HepG2 (cell line): ENCODE data around the gene ANG. TPM values are rescaled to one million over a fixed set of nuclear protein-coding genes. Genes with fewer than 3 reads are reported as not detected.

Experiments used
- CEBPG ChIP-seq: IDR thresholded peaks from 2 replicates; pipeline ENCODE4 v1.6.1; 2016
- GATAD1 ChIP-seq: IDR thresholded peaks from 2 replicates; pipeline ENCODE4 v1.6.1; 2016; ENCODE audit warnings: missing genetic modification reagents, missing compliant biosample characterization
- HNF1A ChIP-seq, 2 experiments: sonication (generic) in 1 of 2; formaldehyde crosslinking in 1 of 2; IDR thresholded peaks; 2 replicates each; pipeline versions ENCODE4 v1.4.0 to v1.6.1; 2016 to 2020; ENCODE audit warnings: borderline replicate concordance in 1 of 2, low read depth in 1 of 2, mild to moderate bottlenecking in 1 of 2, missing genetic modification reagents in 1 of 2
- HOXD1 ChIP-seq: sonication (generic); formaldehyde crosslinking; IDR thresholded peaks from 2 replicates; pipeline ENCODE4 v1.5.0; 2020; ENCODE audit warnings: missing genetic modification reagents
- KMT2A ChIP-seq: sonication (generic); formaldehyde crosslinking; IDR thresholded peaks from 2 replicates; pipeline ENCODE4 v1.4.0; 2020; ENCODE audit warnings: missing genetic modification reagents
- PLRG1 ChIP-seq: fragments of 450-650 bp; conservative IDR thresholded peaks from 2 replicates; pipeline ENCODE4 v1.6.1; 2016
- RFXAP ChIP-seq: sonication (generic); formaldehyde crosslinking; IDR thresholded peaks from 2 replicates; pipeline ENCODE4 v1.4.0; 2020; ENCODE audit warnings: missing genetic modification reagents, borderline replicate concordance
- TP53 ChIP-seq: sonication (generic); formaldehyde crosslinking; conservative IDR thresholded peaks from 2 replicates; pipeline ENCODE4 v1.4.0; 2020; ENCODE audit warnings: missing genetic modification reagents
- ZNF276 ChIP-seq: sonication (generic); formaldehyde crosslinking; IDR thresholded peaks from 2 replicates; pipeline ENCODE4 v1.4.0; 2020; ENCODE audit warnings: mild to moderate bottlenecking, low read depth, missing genetic modification reagents
- ZNF331 ChIP-seq: sonication (generic); formaldehyde crosslinking; IDR thresholded peaks from 2 replicates; pipeline ENCODE4 v1.4.0; 2020; ENCODE audit warnings: missing genetic modification reagents
- ZNF558 ChIP-seq: sonication (generic); formaldehyde crosslinking; IDR thresholded peaks from 2 replicates; pipeline ENCODE4 v1.9.0; 2022; ENCODE audit warnings: mild to moderate bottlenecking, missing genetic modification reagents, borderline replicate concordance
- ZNF567 ChIP-seq: sonication (generic); formaldehyde crosslinking; IDR thresholded peaks from 2 replicates; pipeline ENCODE4 v1.8.1; 2023; ENCODE audit warnings: mild to moderate bottlenecking, missing genetic modification reagents, borderline replicate concordance
- ZNF800 ChIP-seq: sonication (generic); formaldehyde crosslinking; IDR thresholded peaks from 2 replicates; pipeline ENCODE4 v1.4.0; 2020; ENCODE audit warnings: missing genetic modification reagents
- polyA plus RNA-seq, 8 experiments: library from polyadenylated mRNA; depleted of rRNA in 3 of 8; stranded (reverse) in 7 of 8; unstranded in 1 of 8; fragments of >200 nt; fragmentation: Illumina TruSeq in 4 of 8; extraction: Trizol in 4 of 8; gene quantifications; 2 replicates each; pipeline versions ENCODE4 v1.2.1 to v1.2.3, GENCODE V29; 2011 to 2016; ENCODE audit warnings: low read depth in 4 of 8, missing spikeins in 1 of 8, mixed read lengths in 1 of 8; ENCODE audit not compliant: insufficient read depth in 1 of 8
- total RNA-seq, 5 experiments: library from RNA; depleted of rRNA; stranded (reverse); fragments of >200 nt; fragmentation: Illumina TruSeq; extraction: Trizol; gene quantifications; 2 replicates each; pipeline ENCODE4 v1.2.3, GENCODE V29; 2016; ENCODE audit warnings: low read depth in 1 of 5
- TF ChIP-seq, protein P1 (sequence below): IDR thresholded peaks from 2 replicates; pipeline ENCODE4 v1.6.1; 2016; ENCODE audit warnings: missing compliant biosample characterization, missing genetic modification reagents, borderline replicate concordance
- TF ChIP-seq, protein P2 (sequence below): sonication (generic); formaldehyde crosslinking; conservative IDR thresholded peaks from 2 replicates; pipeline ENCODE4 v1.8.0; 2022; ENCODE audit warnings: mild to moderate bottlenecking, moderate library complexity, missing genetic modification reagents

Gene ANG
- total and polyA plus RNA-seq, 2 of the 13 experiments (the other 11 are each of a cell fraction or from before 2014, with no cell fraction given): 83.6 to 401 TPM

- no peak; the same call in none of the 2 replicates for TF ChIP-seq ZNF800 (CRISPR knock-in tag)
- 0 out of 2 replicates have a peak, but pooled peaks have one; percentile 22 for TF ChIP-seq ZNF567 (CRISPR knock-in tag)
- TF ChIP-seq, protein P1, sequence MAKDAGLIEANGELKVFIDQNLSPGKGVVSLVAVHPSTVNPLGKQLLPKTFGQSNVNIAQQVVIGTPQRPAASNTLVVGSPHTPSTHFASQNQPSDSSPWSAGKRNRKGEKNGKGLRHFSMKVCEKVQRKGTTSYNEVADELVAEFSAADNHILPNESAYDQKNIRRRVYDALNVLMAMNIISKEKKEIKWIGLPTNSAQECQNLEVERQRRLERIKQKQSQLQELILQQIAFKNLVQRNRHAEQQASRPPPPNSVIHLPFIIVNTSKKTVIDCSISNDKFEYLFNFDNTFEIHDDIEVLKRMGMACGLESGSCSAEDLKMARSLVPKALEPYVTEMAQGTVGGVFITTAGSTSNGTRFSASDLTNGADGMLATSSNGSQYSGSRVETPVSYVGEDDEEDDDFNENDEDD (CRISPR knock-in tag): peak; percentile 29; the same call in 1 of the 2 replicates
- peak; percentile 75 for TF ChIP-seq RFXAP
- 0 out of 2 replicates have a peak, but pooled peaks have one; percentile 67 for TF ChIP-seq ZNF558
- no peak for TF ChIP-seq GATAD1 (CRISPR knock-in tag)
- TF ChIP-seq TP53 (CRISPR knock-in tag): peak; percentile 75; the same call in 1 of the 2 replicates
- no peak for TF ChIP-seq ZNF276 (CRISPR knock-in tag)
- peak; percentile 86 for TF ChIP-seq CEBPG (CRISPR knock-in tag)
- TF ChIP-seq KMT2A (CRISPR knock-in tag): peak; percentile 28
- peak; percentile 56 for TF ChIP-seq ZNF331 (CRISPR knock-in tag)
- TF ChIP-seq, protein P2, sequence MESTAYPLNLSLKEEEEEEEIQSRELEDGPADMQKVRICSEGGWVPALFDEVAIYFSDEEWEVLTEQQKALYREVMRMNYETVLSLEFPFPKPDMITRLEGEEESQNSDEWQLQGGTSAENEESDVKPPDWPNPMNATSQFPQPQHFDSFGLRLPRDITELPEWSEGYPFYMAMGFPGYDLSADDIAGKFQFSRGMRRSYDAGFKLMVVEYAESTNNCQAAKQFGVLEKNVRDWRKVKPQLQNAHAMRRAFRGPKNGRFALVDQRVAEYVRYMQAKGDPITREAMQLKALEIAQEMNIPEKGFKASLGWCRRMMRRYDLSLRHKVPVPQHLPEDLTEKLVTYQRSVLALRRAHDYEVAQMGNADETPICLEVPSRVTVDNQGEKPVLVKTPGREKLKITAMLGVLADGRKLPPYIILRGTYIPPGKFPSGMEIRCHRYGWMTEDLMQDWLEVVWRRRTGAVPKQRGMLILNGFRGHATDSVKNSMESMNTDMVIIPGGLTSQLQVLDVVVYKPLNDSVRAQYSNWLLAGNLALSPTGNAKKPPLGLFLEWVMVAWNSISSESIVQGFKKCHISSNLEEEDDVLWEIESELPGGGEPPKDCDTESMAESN (CRISPR knock-in tag): no peak
- peak; percentile 33; the same call in 1 of the 2 replicates for TF ChIP-seq HNF1A (IDR thresholded peaks at IDR 0.05; ENCODE audit: low read depth)
- TF ChIP-seq HNF1A (CRISPR knock-in tag; IDR thresholded peaks at IDR 0.05; ENCODE audit: borderline replicate concordance): 0 out of 2 replicates have a peak, but pooled peaks have one; percentile 56
- peak; percentile 62 for TF ChIP-seq HOXD1 (CRISPR knock-in tag)
- no peak for TF ChIP-seq PLRG1
Measured at GRCh38 chr14:20681348-20682126, 7.0 kb upstream of the ANG start (continued).
